Midbrain (tissue), 1 donor: ENCODE measurements around the gene HEBP2.
"Not testable (repeated sequence)": the region's sequence is repeated elsewhere in the genome, so short reads cannot be mapped to it uniquely, and the experiment has no call there.

Source experiments
- DNase-seq: peaks from one replicate; lab custom pipeline; 2025; lab: John Stamatoyannopoulos, UW

The HEBP2 gene, protein sequence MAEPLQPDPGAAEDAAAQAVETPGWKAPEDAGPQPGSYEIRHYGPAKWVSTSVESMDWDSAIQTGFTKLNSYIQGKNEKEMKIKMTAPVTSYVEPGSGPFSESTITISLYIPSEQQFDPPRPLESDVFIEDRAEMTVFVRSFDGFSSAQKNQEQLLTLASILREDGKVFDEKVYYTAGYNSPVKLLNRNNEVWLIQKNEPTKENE

GRCh38 chr6:138403801-138404665 is at the start of gene HEBP2:
Gene HEBP2, plus strand, starts transcription at chr6:138404223. Its CDS starts 273 bp downstream, at chr6:138404496.
- peak; percentile 57 for DNase-seq

- DNase-seq: no peak
Observed at GRCh38 chr6:138357928-138358327, 46.1 kb upstream of the HEBP2 start.

DNA sequence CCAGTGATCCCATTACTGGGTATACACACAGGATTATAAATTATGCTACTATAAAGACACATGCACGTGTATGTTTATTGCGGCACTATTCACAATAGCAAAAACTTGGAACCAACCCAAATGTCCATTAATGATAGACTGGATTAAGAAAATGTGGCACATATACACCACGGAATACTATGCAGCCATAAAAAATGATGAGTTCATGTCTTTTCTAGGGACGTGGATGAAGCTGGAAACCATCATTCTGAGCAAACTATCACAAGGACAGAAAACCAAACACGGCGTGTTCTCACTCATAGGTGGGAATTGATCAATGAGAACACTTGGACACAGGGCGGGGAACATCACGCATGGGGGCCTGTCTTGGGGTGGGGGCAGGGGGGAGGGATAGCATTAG is 35.3 kb upstream of the HEBP2 start:
- DNase-seq: not testable (repeated sequence)

DNA sequence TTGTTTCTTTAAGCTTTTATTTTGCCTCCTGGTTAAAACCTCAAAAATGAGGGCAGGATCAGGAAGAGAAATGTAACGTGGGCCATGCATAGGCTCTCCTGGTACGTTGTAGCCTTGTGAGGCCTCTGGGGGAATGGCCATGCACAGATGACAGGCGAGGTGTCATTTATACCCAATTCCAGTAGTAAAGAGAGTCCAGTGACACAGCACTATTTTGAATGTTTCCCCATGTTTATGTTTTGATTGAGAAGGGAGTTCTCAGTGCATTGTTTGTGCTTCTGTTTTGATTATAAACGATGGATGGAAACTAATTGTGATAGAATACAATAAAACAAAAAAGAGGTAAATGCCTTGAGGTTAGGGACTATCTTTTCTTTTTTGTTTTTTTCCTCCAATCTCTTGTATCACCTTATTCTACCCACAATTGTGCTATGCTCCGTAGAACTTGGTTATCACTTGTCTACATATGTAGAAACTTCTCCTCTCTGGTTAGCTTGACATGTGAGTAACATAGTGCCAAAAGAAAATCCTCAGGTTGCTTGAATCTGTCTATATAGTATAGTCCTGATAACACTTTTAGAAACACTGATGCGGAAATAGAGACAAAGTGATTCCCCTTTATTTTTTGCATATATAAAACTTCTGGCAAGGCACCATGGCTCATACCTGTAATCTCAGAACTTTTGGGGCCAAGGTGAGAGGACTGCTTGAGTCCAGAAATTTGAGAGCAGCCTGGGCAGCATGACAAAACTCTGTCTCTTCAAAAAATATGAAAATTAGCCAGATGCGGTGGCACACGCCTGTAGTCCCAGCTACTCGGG is 33.2 kb upstream of the HEBP2 start:
- no peak for DNase-seq

DNA sequence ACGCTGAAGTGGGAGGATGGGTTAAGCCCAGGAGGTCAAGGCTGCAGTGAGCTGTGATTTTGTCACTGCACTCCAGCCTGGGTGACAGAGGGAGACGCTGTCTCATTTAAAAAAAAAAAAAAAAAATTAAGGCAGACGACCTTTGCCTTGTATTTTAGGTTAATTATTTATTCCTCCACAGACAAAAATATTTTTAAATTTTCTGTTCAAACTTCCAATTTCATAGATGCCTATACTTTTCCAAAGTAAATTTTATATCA is 32.6 kb upstream of the HEBP2 start:
- no peak for DNase-seq

DNA sequence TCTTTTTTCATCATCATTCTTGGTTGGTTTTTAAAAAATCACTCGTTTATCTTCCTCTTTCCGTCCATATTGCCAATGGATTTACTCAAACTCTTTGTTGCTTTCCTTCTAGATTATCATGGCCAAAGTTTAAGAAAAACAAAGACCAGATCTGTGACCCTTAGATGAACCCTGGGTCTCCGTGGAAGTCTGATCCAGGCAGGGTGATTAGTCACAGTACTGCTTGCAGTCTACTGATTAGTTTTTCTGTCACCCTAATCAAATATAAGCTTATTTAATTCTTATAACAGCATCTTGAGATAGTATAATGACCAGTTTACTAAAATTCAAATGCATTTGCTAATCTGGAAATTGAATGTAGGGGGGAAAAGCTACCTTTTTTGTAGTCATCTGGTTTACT is 32.3 kb upstream of the HEBP2 start:
- DNase-seq: no peak

DNA sequence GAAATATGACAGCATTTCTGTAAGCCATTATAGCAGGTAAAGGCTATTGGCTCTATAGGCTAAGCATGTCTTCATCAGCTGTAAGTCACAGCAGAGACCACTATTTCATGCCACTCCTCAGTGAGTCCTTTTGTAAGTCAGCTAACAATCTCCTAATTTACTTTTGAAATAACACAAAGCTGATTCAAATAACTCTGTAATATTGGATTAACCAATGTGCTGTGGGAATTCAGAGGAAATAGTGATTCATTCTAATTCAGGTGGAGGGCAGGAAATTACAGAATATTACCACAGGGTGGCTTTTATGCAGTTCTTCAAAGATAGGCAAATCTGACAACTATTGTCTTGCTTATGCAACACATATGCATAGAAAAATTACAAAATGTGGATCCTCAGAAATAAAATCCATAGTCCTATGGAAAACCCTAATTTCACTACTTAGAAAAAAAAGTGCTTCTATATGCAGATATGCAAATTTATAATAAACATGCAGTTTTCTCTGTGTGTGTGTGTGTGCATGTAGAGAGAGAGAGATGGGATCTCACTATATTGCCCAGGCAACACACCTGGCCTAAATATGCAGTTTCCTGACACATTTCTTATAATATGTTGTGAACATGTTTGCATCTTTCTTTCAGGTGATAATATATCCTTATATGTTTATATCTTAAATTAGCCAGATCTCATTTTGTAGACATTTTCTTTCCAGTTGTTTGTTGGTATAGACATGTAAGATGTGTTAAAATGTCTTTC is 31.1 kb upstream of the HEBP2 start:
- no peak for DNase-seq

GRCh38 chr6:138374230-138374629 is 29.8 kb upstream of the HEBP2 start:
- no peak for DNase-seq

DNA sequence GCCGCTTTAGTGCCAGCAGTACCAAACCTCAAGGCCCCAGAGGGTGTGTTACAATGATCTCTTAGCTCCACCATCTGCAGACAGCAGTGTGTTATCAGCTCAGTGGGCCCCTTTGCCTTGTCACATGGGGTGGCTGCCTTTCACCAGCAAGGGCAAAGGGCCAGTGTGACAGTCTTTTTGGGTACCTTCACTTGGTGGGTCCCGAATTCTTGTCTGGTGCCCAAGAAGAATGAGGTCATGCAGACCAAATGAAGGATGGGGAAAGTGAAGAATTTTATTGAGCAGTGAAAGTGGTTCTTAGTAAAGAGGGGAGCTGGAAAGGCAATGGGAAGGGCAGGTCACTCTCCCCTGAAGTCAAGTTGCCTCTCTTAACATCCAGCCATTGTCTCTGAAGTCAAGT is 29.2 kb upstream of the HEBP2 start:
- no peak for DNase-seq

GRCh38 chr6:138377042-138377441 is 27.0 kb upstream of the HEBP2 start:
- no peak for DNase-seq

DNA sequence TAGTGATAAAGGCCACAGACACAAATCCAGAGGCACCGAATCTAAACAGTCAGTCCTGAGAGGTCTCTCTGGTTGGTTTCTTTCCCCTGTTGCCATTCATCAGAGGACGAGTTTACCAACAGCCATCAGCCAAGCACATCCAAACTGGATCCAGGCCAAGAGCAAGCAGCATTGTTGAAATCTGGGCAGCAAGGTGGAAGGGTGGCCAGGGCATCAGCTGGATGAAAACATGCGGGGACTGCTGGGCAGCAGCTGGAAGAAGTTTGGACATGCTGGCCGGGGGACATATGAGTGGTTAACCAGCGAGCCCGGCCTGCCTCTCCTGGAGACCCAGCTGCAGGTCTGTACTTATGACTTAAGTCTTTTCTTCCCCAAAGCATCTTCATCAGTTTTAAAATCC is 26.2 kb upstream of the HEBP2 start, which contains the start of gene SMIM28:
Gene SMIM28, plus strand, starts transcription at position 62 of the 400 bp plus-strand sequence. Its CDS starts 168 bp downstream, at position 230.
- DNase-seq: no peak

DNA sequence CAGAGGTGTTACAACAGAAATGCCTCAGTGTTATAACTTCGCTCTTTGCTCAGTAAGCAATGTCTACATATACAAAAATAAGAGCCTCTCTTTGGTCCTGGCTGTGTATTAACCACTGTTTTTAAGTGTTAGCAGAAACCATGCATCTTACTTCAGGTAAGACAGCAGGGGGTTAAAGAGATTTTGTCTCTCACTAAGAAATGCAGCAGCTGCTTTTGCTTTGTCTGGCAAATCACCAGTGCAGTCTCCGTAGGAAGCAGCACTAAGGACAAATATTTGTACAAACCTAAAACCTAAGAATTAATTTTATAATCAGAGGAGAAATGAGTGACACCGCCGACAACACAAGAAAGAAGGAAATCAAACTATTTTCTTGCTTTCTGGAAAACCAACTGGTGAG is 25.6 kb upstream of the HEBP2 start:
- DNase-seq: no peak

- DNase-seq: no peak
Observed at GRCh38 chr6:138382498-138383265, 21.3 kb upstream of the HEBP2 start.

GRCh38 chr6:138383776-138384175 is 20.2 kb upstream of the HEBP2 start:
- DNase-seq: no peak

DNA sequence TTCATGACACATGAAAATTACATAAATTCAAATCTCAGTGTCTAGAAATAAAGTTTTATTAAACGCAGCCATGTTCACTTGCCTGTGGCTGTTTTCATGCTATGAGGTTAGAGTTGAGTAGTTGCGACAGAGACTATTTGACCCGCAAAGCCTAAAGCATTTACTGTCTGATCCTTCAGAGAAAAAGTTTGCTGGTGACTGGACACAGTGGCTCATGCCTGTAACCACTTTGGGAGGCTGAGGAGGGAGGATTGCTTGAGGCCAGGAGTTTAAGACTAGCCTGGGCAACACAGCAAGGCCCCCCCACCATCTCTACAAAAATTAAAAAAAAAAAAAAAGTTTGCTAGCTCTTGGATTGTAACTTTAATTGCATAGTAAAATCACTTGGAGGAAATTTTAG is 17.1 kb upstream of the HEBP2 start:
- no peak for DNase-seq

- no peak for DNase-seq
Observed at GRCh38 chr6:138387577-138388368, 16.2 kb upstream of the HEBP2 start.

- no peak for DNase-seq
Observed at GRCh38 chr6:138389551-138389950, 14.5 kb upstream of the HEBP2 start.

- DNase-seq: no peak
Observed at GRCh38 chr6:138393871-138394783, 9.9 kb upstream of the HEBP2 start.

GRCh38 chr6:138396709-138397108 is 7.3 kb upstream of the HEBP2 start:
- DNase-seq: no peak
